ENCODE data around the gene PPP2R5D. TPM values are rescaled to one million over a fixed set of nuclear protein-coding genes. Genes with fewer than 3 reads are reported as not detected.

Gene PPP2R5D
- total RNA-seq, 2 donors from 2014 or later: 57.5 to 59.1 TPM

- Mint-ChIP-seq H3K4me3 (no peak overlapping the region), H3K27ac (no peak overlapping the region), H3K4me1 (peaks cover 25% of the 10 kb centered on the region), H3K9me3 (no peaks in the 10 kb centered on the region), H3K36me3 (ENCODE audit: low read depth) (peaks cover 28% of the 10 kb centered on the region), H3K27me3 (ENCODE audit: insufficient read depth) (peaks cover 1% of the 10 kb centered on the region)
- Histone ChIP-seq H3K9me3 (ENCODE audit: control insufficient read depth, low read length) (no peaks in the 10 kb centered on the region), H3K27me3 (ENCODE audit: control insufficient read depth, insufficient read depth, low read length, poor library complexity, severe bottlenecking) (no peaks in the 10 kb centered on the region), H3K27ac (ENCODE audit: low read depth, low read length) (no peak overlapping the region), H3K36me3 (ENCODE audit: control insufficient read depth, insufficient read depth, low read length) (peaks cover 49% of the 10 kb centered on the region), H3K4me1 (ENCODE audit: control insufficient read depth, insufficient read depth, low read length) (peaks cover 8% of the 10 kb centered on the region), H3K4me3 (ENCODE audit: low read length) (no peak overlapping the region), H3K9ac (ENCODE audit: extremely low read depth, low read length, poor library complexity, severe bottlenecking) (no peak overlapping the region)
- DNase-seq: no peak
- WGBS, 2 experiments (ENCODE audit: insufficient coverage in 1 of 2, insufficient read length in 1 of 2): 90 to 94% methylated on average over 2 of the region's 2 CpGs
- TF ChIP-seq CTCF (conservative IDR thresholded peaks at IDR 0.05): no peak
Measured at GRCh38 chr6:43019152-43019551, 34.8 kb downstream of the PPP2R5D start.

DNA sequence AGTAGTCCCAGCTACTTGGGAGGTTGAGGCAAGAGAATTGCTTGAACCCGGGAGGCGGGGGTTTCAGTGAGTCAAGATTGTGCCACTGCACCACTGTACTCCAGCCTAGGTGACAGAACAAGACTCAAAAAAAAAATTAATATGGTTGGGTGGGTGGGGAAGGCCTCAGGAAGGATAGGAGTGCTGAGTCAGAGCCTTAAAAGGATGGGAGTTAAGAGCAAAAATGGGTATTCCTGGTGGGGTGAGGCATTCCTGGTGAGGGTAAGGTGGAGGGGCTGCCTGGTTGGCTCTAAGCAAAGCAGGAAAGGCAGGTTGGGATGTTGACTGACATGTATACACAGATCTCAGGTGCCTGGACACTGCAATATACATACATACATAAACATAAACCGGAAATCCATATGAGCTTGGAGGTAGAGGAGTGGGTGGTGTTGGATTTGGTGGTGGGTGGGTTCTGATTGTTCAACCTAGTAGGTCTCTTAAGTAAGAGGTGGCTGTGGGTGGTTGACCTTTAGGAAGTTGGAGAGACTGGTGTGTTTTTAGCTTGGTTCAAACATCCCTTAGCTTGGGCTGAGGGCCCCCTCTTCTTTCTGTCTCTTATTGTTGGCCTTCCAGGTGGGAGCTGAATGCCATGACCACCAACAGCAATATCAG is 35.8 kb downstream of the PPP2R5D start:
- H3K9ac ChIP-seq (ENCODE audit: extremely low read depth, low read length, poor library complexity, severe bottlenecking): no peak overlapping the region
- no peak for TF ChIP-seq CTCF (conservative IDR thresholded peaks at IDR 0.05)
- H3K36me3 ChIP-seq (ENCODE audit: control insufficient read depth, insufficient read depth, low read length): peaks cover 59% of the 10 kb centered on the region
- no peaks in the 10 kb centered on the region for H3K27me3 ChIP-seq (ENCODE audit: control insufficient read depth, insufficient read depth, low read length, poor library complexity, severe bottlenecking)
- WGBS, 2 experiments (ENCODE audit: insufficient coverage in 1 of 2, insufficient read length in 1 of 2): 85 to 97% methylated on average over 2 to 3 of the region's 3 CpGs
- H3K27ac Mint-ChIP-seq: peak overlapping the region; percentile 95
- H3K4me1 ChIP-seq (ENCODE audit: control insufficient read depth, insufficient read depth, low read length): peaks cover 8% of the 10 kb centered on the region
- no peak overlapping the region for H3K27ac ChIP-seq (ENCODE audit: low read depth, low read length)
- H3K27me3 Mint-ChIP-seq (ENCODE audit: insufficient read depth): no peaks in the 10 kb centered on the region
- no peaks in the 10 kb centered on the region for H3K9me3 Mint-ChIP-seq
- peaks cover 18% of the 10 kb centered on the region for H3K4me1 Mint-ChIP-seq
- peak overlapping the region; percentile 98 for H3K4me3 Mint-ChIP-seq
- no peaks in the 10 kb centered on the region for H3K9me3 ChIP-seq (ENCODE audit: control insufficient read depth, low read length)
- no peak for DNase-seq
- H3K4me3 ChIP-seq (ENCODE audit: low read length): no peak overlapping the region
- peaks cover 39% of the 10 kb centered on the region for H3K36me3 Mint-ChIP-seq (ENCODE audit: low read depth)

- Histone ChIP-seq H3K4me3 (ENCODE audit: low read length) (peak overlapping the region; percentile 98), H3K9ac (ENCODE audit: extremely low read depth, low read length, poor library complexity, severe bottlenecking) (peak overlapping the region; percentile 92), H3K4me1 (ENCODE audit: control insufficient read depth, insufficient read depth, low read length) (peaks cover 8% of the 10 kb centered on the region), H3K27ac (ENCODE audit: low read depth, low read length) (peak overlapping the region; percentile 63), H3K36me3 (ENCODE audit: control insufficient read depth, insufficient read depth, low read length) (peaks cover 64% of the 10 kb centered on the region), H3K27me3 (ENCODE audit: control insufficient read depth, insufficient read depth, low read length, poor library complexity, severe bottlenecking) (no peaks in the 10 kb centered on the region), H3K9me3 (ENCODE audit: control insufficient read depth, low read length) (no peaks in the 10 kb centered on the region)
- peak; percentile 81 for DNase-seq
- H3K36me3 Mint-ChIP-seq (ENCODE audit: low read depth): peaks cover 42% of the 10 kb centered on the region
- TF ChIP-seq CTCF (conservative IDR thresholded peaks at IDR 0.05): no peak
- H3K4me3 Mint-ChIP-seq: peak overlapping the region; percentile 98
- H3K9me3 Mint-ChIP-seq: no peaks in the 10 kb centered on the region
- H3K27ac Mint-ChIP-seq: peak overlapping the region; percentile 95
- H3K4me1 Mint-ChIP-seq: peaks cover 16% of the 10 kb centered on the region
- no peaks in the 10 kb centered on the region for H3K27me3 Mint-ChIP-seq (ENCODE audit: insufficient read depth)
- WGBS, 2 experiments (ENCODE audit: insufficient coverage in 1 of 2, insufficient read length in 1 of 2): 65% methylated on average over 5 of the region's 5 CpGs; no CpG with 5 or more reads in 1 of the 2 experiments
Measured at GRCh38 chr6:43020847-43021246, 36.5 kb downstream of the PPP2R5D start.

Data from endodermal cell (in vitro differentiated cells).